SK-N-SH (cell line): ENCODE measurements around the gene HOXA5. TPM values are rescaled to one million over a fixed set of nuclear protein-coding genes. Genes with fewer than 3 reads are reported as not detected.

Experiments used
- CTCF ChIA-PET: fragments of 300-600, 350-600 bp; formaldehyde crosslinking; extraction: SDS; loops from one replicate; lab custom pipeline; 2021; lab: Yijun Ruan, JAX
- POLR2A ChIA-PET: fragments of 350-600 bp; sonication (Branson Sonifier 250); formaldehyde crosslinking; extraction: SDS; loops from one replicate; lab custom pipeline; 2020; ENCODE audit warnings: antibody characterized with exemption, inconsistent platforms; lab: Yijun Ruan, JAX
- DNase-seq: peaks from one replicate; pipeline ENCODE4 v3.0.0; 2012
- H2AFZ ChIP-seq: fragments of 200-600 bp; sonication (generic); 2 replicates; pipeline ENCODE4 v1.8.1; 2016; ENCODE audit warnings: antibody characterized with exemption, mild to moderate bottlenecking, low read depth
- H3F3A ChIP-seq: fragments of 200-600 bp; sonication (generic); replicated peaks from 2 replicates; pipeline ENCODE3; 2016; ENCODE audit warnings: antibody characterized with exemption, mild to moderate bottlenecking; ENCODE audit not compliant: insufficient read depth
- H3K27ac ChIP-seq, 2 experiments: fragments of 200-500 bp in 1 of 2; fragments of 200-600 bp in 1 of 2; sonication (Bioruptor generic) in 1 of 2; sonication (generic), shearing (Covaris generic) in 1 of 2; 2 replicates each; pipeline versions ENCODE4 v1.5.1 to v1.6.1; 2014 to 2016; ENCODE audit warnings: low read depth in 2 of 2, inconsistent platforms in 1 of 2, low read length in 1 of 2, mild to moderate bottlenecking in 1 of 2, mixed read lengths in 1 of 2
- H3K27me3 ChIP-seq: fragments of 200-600 bp; sonication (generic), shearing (Covaris generic); 2 replicates; pipeline ENCODE4 v1.6.1; 2016; ENCODE audit warnings: mixed run types; ENCODE audit not compliant: insufficient read depth
- H3K36me3 ChIP-seq, 2 experiments: fragments of 200-500 bp in 1 of 2; fragments of 200-600 bp in 1 of 2; sonication (Bioruptor generic) in 1 of 2; sonication (generic) in 1 of 2; replicated peaks in 1 of 2; 2 replicates each; pipeline versions ENCODE3 to v1.5.1; 2014 to 2016; ENCODE audit warnings: low read length in 1 of 2, mild to moderate bottlenecking in 1 of 2; ENCODE audit not compliant: insufficient read depth in 2 of 2, control insufficient read depth in 1 of 2
- H3K4me1 ChIP-seq, 2 experiments: fragments of 200-500 bp in 1 of 2; fragments of 200-600 bp in 1 of 2; sonication (Bioruptor generic) in 1 of 2; sonication (generic), shearing (Covaris generic) in 1 of 2; 2 replicates each; pipeline versions ENCODE4 v1.5.1 to v1.6.1; 2014 to 2016; ENCODE audit warnings: low read depth in 1 of 2, low read length in 1 of 2, mixed run types in 1 of 2; ENCODE audit not compliant: insufficient read depth in 2 of 2, control insufficient read depth in 1 of 2
- H3K4me2 ChIP-seq: fragments of 200-600 bp; sonication (generic), shearing (Covaris generic); 2 replicates; pipeline ENCODE4 v1.6.1; 2017; ENCODE audit warnings: mixed run types
- H3K4me3 ChIP-seq, 2 experiments: fragments of 200-500 bp in 1 of 2; fragments of 200-600 bp in 1 of 2; sonication (Bioruptor generic) in 1 of 2; sonication (generic), shearing (Covaris generic) in 1 of 2; 2 replicates each; pipeline versions ENCODE4 v1.5.1 to v1.8.1; 2014 to 2016; ENCODE audit warnings: low read depth in 2 of 2, inconsistent platforms in 1 of 2, low read length in 1 of 2, mild to moderate bottlenecking in 1 of 2, mixed read lengths in 1 of 2, moderate library complexity in 1 of 2
- H3K79me2 ChIP-seq: fragments of 200-600 bp; sonication (generic); 2 replicates; pipeline ENCODE4 v1.8.1; 2017; ENCODE audit warnings: mild to moderate bottlenecking; ENCODE audit not compliant: insufficient read depth
- H3K9ac ChIP-seq: fragments of 200-600 bp; sonication (generic); 2 replicates; pipeline ENCODE4 v1.6.1; 2017; ENCODE audit warnings: mixed run types
- H3K9me2 ChIP-seq: fragments of 200-600 bp; sonication (generic); 2 replicates; pipeline ENCODE4 v1.6.1; 2017; ENCODE audit warnings: mixed run types
- H3K9me3 ChIP-seq: fragments of 200-600 bp; sonication (generic); 2 replicates; pipeline ENCODE4 v1.6.1; 2017; ENCODE audit warnings: mixed run types, mild to moderate bottlenecking, moderate library complexity
- H4K20me1 ChIP-seq: fragments of 200-600 bp; sonication (generic); 2 replicates; pipeline ENCODE4 v1.6.1; 2017; ENCODE audit warnings: mild to moderate bottlenecking, mixed run types; ENCODE audit not compliant: insufficient read depth
- CHD2 ChIP-seq: fragments of 150-350 bp; IDR thresholded peaks from 2 replicates; pipeline ENCODE4 v1.6.1; 2018; ENCODE audit warnings: low read length; ENCODE audit not compliant: partially characterized antibody
- CTCF ChIP-seq: fragments of 200-600 bp; sonication (generic); IDR thresholded peaks from 2 replicates; pipeline ENCODE4 v1.6.1; 2017; ENCODE audit warnings: antibody characterized with exemption, mild to moderate bottlenecking, moderate library complexity
- ELF1 ChIP-seq: IDR thresholded peaks from 2 replicates; pipeline ENCODE4 v1.4.0; 2012
- EP300 ChIP-seq, 2 experiments: IDR thresholded peaks; 2 replicates each; pipeline versions ENCODE4 v1.4.0 to v1.6.1; 2012; ENCODE audit warnings: borderline replicate concordance in 1 of 2, low read depth in 1 of 2, low read length in 1 of 2
- FOSL2 ChIP-seq: IDR thresholded peaks from 2 replicates; pipeline ENCODE4 v1.4.0; 2012; ENCODE audit warnings: low read depth, mild to moderate bottlenecking, moderate library complexity, borderline replicate concordance
- FOXJ3 ChIP-seq: sonication (generic); formaldehyde crosslinking; IDR thresholded peaks from 2 replicates; pipeline ENCODE4 v1.5.1; 2020; ENCODE audit warnings: mild to moderate bottlenecking, missing genetic modification reagents
- FOXM1 ChIP-seq: IDR thresholded peaks from 2 replicates; pipeline ENCODE4 v1.4.0; 2012; ENCODE audit warnings: low read depth, mild to moderate bottlenecking
- GATA2 ChIP-seq: sonication (generic); formaldehyde crosslinking; IDR thresholded peaks from 2 replicates; pipeline ENCODE4 v1.5.0; 2020; ENCODE audit warnings: mild to moderate bottlenecking, missing genetic modification reagents
- JUND ChIP-seq: IDR thresholded peaks from 2 replicates; pipeline ENCODE4 v1.4.0; 2012
- MAX ChIP-seq: IDR thresholded peaks from 2 replicates; pipeline ENCODE4 v1.4.0; 2012; ENCODE audit warnings: low read depth
- MEF2A ChIP-seq: IDR thresholded peaks from 2 replicates; pipeline ENCODE4 v1.4.0; 2012; ENCODE audit warnings: low read depth, borderline replicate concordance
- NFIC ChIP-seq: IDR thresholded peaks from 2 replicates; pipeline ENCODE4 v1.4.0; 2012; ENCODE audit warnings: borderline replicate concordance
- NRF1 ChIP-seq: IDR thresholded peaks from 2 replicates; pipeline ENCODE4 v1.6.1; 2012; ENCODE audit warnings: low read depth, mild to moderate bottlenecking, low read length
- RCOR1 ChIP-seq: fragments of 150-350 bp; IDR thresholded peaks from 2 replicates; pipeline ENCODE4 v1.6.1; 2017; ENCODE audit warnings: antibody characterized with exemption, low read length
- REST ChIP-seq: IDR thresholded peaks from 2 replicates; pipeline ENCODE4 v1.6.1; 2012; ENCODE audit warnings: mild to moderate bottlenecking, low read depth, low read length, moderate library complexity
- TCF12 ChIP-seq: IDR thresholded peaks from 2 replicates; pipeline ENCODE4 v1.4.0; 2012
- TEAD4 ChIP-seq: IDR thresholded peaks from 2 replicates; pipeline ENCODE4 v1.4.0; 2012; ENCODE audit warnings: mild to moderate bottlenecking, borderline replicate concordance; ENCODE audit not compliant: insufficient read depth
- USF2 ChIP-seq: fragments of 150-350 bp; IDR thresholded peaks from 2 replicates; pipeline ENCODE4 v1.6.1; 2017; ENCODE audit warnings: antibody characterized with exemption, low read length, low read depth, borderline replicate concordance
- WGBS: methylation state at CpG from one replicate; pipeline ENCODE4 v1.1.6; 2017; ENCODE audit warnings: low lambda C conversion rate; 5-methylcytosine and 5-hydroxymethylcytosine counted together
- polyA plus RNA-seq, 3 experiments: library from polyadenylated mRNA; depleted of rRNA; stranded (reverse); fragments of >200 nt; gene quantifications; 2 replicates each; pipeline ENCODE4 v1.2.3, GENCODE V29; 2012
- TF ChIP-seq, protein P1 (sequence below): fragments of 150-350 bp; IDR thresholded peaks from 2 replicates; pipeline ENCODE4 v1.6.1; 2016; ENCODE audit warnings: mild to moderate bottlenecking, low read depth, low read length

The HOXA5 gene
- polyA plus RNA-seq, 1 of the 3 experiments (the other 2 are of a cell fraction): not detected

DNA sequence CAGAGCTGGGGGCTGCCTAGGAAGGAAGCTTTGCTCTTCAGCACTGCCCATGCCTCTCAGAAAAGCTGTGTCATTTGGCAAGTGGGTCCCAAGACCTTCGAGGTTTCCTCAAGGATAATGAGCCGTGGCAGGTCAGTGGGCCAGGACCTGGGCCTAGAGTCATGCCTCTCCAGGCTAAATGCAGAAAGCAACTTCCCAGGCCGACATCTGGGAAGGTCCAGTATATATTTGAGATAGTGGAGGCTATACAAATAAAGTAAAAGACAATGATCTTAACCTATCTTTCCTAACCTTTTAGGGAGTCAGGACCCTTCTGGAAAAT, 33.0 kb upstream of the HOXA5 start:
- no peak overlapping the region for H3K4me3 ChIP-seq
- no peak overlapping the region for H3K27ac ChIP-seq
- DNase-seq: no peak
- POLR2A ChIA-PET: no interaction called here
- H4K20me1 ChIP-seq: no peaks in the 10 kb centered on the region
- 34% methylated on average over 3 of the region's 3 CpGs for WGBS
- no peak overlapping the region for H3K4me2 ChIP-seq
- no peak overlapping the region for H2AFZ ChIP-seq
- no peaks in the 10 kb centered on the region for H3F3A ChIP-seq
- CTCF ChIA-PET: interaction anchor here (1.0 to 12.3 kb wide), 8 partner anchors 10 to 902 kb away, joined by 3 to 205 read pairs (median 4); partner anchors contain the start of genes HOXA11 and HOXA9
- H3K27me3 ChIP-seq: peaks cover 98% of the 10 kb centered on the region
- no peak overlapping the region for H3K9ac ChIP-seq
- H3K4me1 ChIP-seq: peaks cover 0 to 4% of the 10 kb centered on the region in 2 experiments; a peak in 1 of 4 replicates
- H3K9me3 ChIP-seq: no peaks in the 10 kb centered on the region
- no peak for TF ChIP-seq FOXM1
- TF ChIP-seq ELF1: no peak
- no peak for TF ChIP-seq MEF2A
- TF ChIP-seq FOSL2: no peak
- TF ChIP-seq, protein P1, sequence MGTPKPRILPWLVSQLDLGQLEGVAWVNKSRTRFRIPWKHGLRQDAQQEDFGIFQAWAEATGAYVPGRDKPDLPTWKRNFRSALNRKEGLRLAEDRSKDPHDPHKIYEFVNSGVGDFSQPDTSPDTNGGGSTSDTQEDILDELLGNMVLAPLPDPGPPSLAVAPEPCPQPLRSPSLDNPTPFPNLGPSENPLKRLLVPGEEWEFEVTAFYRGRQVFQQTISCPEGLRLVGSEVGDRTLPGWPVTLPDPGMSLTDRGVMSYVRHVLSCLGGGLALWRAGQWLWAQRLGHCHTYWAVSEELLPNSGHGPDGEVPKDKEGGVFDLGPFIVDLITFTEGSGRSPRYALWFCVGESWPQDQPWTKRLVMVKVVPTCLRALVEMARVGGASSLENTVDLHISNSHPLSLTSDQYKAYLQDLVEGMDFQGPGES: no peak
- no peak for TF ChIP-seq RCOR1
- no peak for TF ChIP-seq GATA2 (CRISPR knock-in tag)
- no peak for TF ChIP-seq NFIC
- TF ChIP-seq CHD2: no peak
- TF ChIP-seq TCF12: no peak
- TF ChIP-seq REST: no peak
- TF ChIP-seq TEAD4: no peak
- TF ChIP-seq JUND: no peak
- TF ChIP-seq EP300 (IDR thresholded peaks at IDR 0.05; ENCODE audit: borderline replicate concordance in 1 of 2, low read depth in 1 of 2, low read length in 1 of 2): no peak
- TF ChIP-seq NRF1: no peak
- TF ChIP-seq FOXJ3 (CRISPR knock-in tag): no peak
- TF ChIP-seq USF2: no peak
- TF ChIP-seq CTCF: no peak
- TF ChIP-seq MAX: no peak
- H3K36me3 ChIP-seq: no peaks in the 10 kb centered on the region
- H3K9me2 ChIP-seq: no peaks in the 10 kb centered on the region
- no peaks in the 10 kb centered on the region for H3K79me2 ChIP-seq
